Muscle of leg (tissue), 11 donors: ENCODE results near the gene COL5A2. TPM values are rescaled to one million over a fixed set of nuclear protein-coding genes. Genes with fewer than 3 reads are reported as not detected.
A peak's percentile ranks its signal among the peaks of the same experiment; 100 is the strongest.

ENCODE experiments used
- DNase-seq: peaks from one replicate; pipeline ENCODE4 v3.0.0; 2013
- H3K27ac ChIP-seq: one replicate; pipeline ENCODE4 v1.5.1; 2013; ENCODE audit warnings: mild to moderate bottlenecking, low read length, control low read depth
- H3K27me3 ChIP-seq: one replicate; pipeline ENCODE4 v1.6.1; 2013; ENCODE audit warnings: low read length; ENCODE audit not compliant: control insufficient read depth, insufficient read depth
- H3K36me3 ChIP-seq: one replicate; pipeline ENCODE4 v1.6.1; 2013; ENCODE audit warnings: low read length; ENCODE audit not compliant: control insufficient read depth, insufficient read depth
- H3K4me1 ChIP-seq: one replicate; pipeline ENCODE4 v1.6.1; 2013; ENCODE audit warnings: low read length; ENCODE audit not compliant: control insufficient read depth, insufficient read depth
- H3K4me3 ChIP-seq: one replicate; pipeline ENCODE4 v1.5.1; 2013; ENCODE audit warnings: low read length, control low read depth
- H3K9me3 ChIP-seq: replicated peaks from 2 replicates; pipeline ENCODE4 v1.6.1; 2013; ENCODE audit warnings: low read depth, low read length; ENCODE audit not compliant: control insufficient read depth
- WGBS: methylation state at CpG from one replicate; pipeline ENCODE4 v1.1.5; 2013; ENCODE audit warnings: missing lambda C conversion rate; ENCODE audit not compliant: insufficient coverage; 5-methylcytosine and 5-hydroxymethylcytosine counted together
- polyA plus RNA-seq, 8 donors: library from polyadenylated mRNA; unstranded; fragments of 120-200 nt; gene quantifications; one replicate each; pipeline versions ENCODE4 v1.2.1 to v1.2.3, GENCODE V29; 2013; ENCODE audit warnings: inconsistent platforms in 1 of 8, low replicate concordance in 1 of 8; ENCODE audit not compliant: insufficient read length in 8 of 8, insufficient read depth in 1 of 8
- total RNA-seq: library from RNA; stranded (reverse); fragments of 120-200 nt; gene quantifications from one replicate; pipeline ENCODE4 v1.2.4, GENCODE V29; 2013

COL5A2 gene
- total and polyA plus RNA-seq, 9 donors = 297 to 792 (median 487) TPM

DNA sequence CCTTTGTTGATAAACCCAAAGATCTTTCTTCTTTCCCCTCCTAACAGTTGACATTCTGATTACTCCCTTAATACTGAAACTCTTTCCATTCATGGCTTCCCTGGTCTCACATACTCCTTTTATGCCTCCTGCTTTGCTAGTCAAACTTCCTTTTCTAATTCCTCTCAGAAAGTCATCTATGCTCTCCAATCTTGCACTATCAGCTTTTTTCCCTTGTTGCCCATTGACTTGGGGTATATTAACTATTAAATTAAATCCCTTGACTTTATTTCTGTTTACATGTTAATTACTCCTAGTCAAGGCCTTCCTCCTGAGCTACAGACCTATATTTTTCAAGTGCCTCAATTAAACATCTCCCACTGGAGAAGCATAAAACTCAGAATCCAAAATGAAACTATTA is 3.6 kb upstream of the COL5A2 start:
- Histone ChIP-seq H3K9me3 (no peaks in the 10 kb centered on the region), H3K4me1 (peaks cover 2% of the 10 kb centered on the region), H3K36me3 (no peaks in the 10 kb centered on the region), H3K4me3 (no peak overlapping the region), H3K27me3 (no peaks in the 10 kb centered on the region), H3K27ac (no peak overlapping the region)
- no peak for DNase-seq

GRCh38 chr2:189181706-189182105 is 2.1 kb upstream of the COL5A2 start:
- H3K36me3 ChIP-seq = no peaks in the 10 kb centered on the region
- no peak overlapping the region for H3K4me3 ChIP-seq
- H3K27me3 ChIP-seq = no peaks in the 10 kb centered on the region
- H3K27ac ChIP-seq = no peak overlapping the region
- peaks cover 2% of the 10 kb centered on the region for H3K4me1 ChIP-seq
- no peak for DNase-seq
- no peaks in the 10 kb centered on the region for H3K9me3 ChIP-seq

- Histone ChIP-seq H3K27me3 (no peaks in the 10 kb centered on the region), H3K4me3 (peak overlapping the region; percentile 78), H3K9me3 (peaks cover 6% of the 10 kb centered on the region), H3K36me3 (no peaks in the 10 kb centered on the region), H3K4me1 (peaks cover 4% of the 10 kb centered on the region), H3K27ac (peak overlapping the region; percentile 97)
- peak; percentile 93 for DNase-seq
- WGBS = 0% methylated on average over 9 of the region's 14 CpGs
Measured at GRCh38 chr2:189178726-189179569, 613 bp downstream of the COL5A2 start.

- H3K9me3 ChIP-seq = peaks cover 6% of the 10 kb centered on the region
Measured at GRCh38 chr2:189178054-189178453, 1.5 kb downstream of the COL5A2 start.

DNA sequence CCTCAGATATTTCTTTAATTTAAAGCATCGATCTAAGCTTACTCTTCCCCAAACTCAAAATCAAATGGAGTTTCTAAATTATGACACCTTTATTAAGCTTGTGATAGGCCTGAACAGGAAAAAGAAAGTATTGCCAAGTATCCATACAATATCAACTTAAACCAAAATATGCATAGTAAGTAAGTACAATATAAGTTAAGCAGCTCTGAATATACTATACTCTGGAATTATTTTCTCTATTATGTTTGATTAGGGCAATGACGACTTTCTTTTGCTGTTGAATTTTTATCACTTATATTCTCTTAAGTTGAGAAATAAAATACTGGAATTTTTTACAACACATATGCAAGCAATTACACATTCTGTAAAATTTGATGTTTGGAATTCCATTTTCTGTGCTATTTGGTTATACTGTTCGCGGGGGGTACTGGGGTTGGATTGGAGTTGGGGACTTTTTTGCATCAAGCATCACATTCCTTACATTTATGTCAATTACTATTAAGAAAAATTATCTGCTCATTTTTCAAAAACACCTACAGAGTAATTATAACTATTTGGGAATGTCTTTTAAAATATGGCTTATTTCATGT is 2.2 kb downstream of the COL5A2 start:
- Histone ChIP-seq H3K27me3 (no peaks in the 10 kb centered on the region), H3K36me3 (no peaks in the 10 kb centered on the region), H3K27ac (peak overlapping the region; percentile 97), H3K4me1 (peaks cover 6% of the 10 kb centered on the region), H3K9me3 (peaks cover 6% of the 10 kb centered on the region), H3K4me3 (peak overlapping the region; percentile 78)
- WGBS = no CpG with 5 or more reads among the region's 4 CpGs
- DNase-seq = peak; percentile 58

More at GRCh38 chr2:189178054-189178453, 1.5 kb downstream of the COL5A2 start:
- H3K27ac ChIP-seq = peak overlapping the region; percentile 97
- H3K27me3 ChIP-seq = no peaks in the 10 kb centered on the region
- no peaks in the 10 kb centered on the region for H3K36me3 ChIP-seq
- DNase-seq = peak; percentile 75
- WGBS = no CpG with 5 or more reads among the region's 2 CpGs
- peak overlapping the region; percentile 78 for H3K4me3 ChIP-seq
- H3K4me1 ChIP-seq = peaks cover 4% of the 10 kb centered on the region

GRCh38 chr2:189176516-189176915 is 3.0 kb downstream of the COL5A2 start:
- Histone ChIP-seq H3K36me3 (no peaks in the 10 kb centered on the region), H3K4me1 (peaks cover 10% of the 10 kb centered on the region), H3K27ac (peak overlapping the region; percentile 97), H3K4me3 (peak overlapping the region; percentile 78), H3K9me3 (peaks cover 6% of the 10 kb centered on the region), H3K27me3 (no peaks in the 10 kb centered on the region)
- no peak for DNase-seq
- WGBS = 9% methylated on average over 2 of the region's 3 CpGs

DNA sequence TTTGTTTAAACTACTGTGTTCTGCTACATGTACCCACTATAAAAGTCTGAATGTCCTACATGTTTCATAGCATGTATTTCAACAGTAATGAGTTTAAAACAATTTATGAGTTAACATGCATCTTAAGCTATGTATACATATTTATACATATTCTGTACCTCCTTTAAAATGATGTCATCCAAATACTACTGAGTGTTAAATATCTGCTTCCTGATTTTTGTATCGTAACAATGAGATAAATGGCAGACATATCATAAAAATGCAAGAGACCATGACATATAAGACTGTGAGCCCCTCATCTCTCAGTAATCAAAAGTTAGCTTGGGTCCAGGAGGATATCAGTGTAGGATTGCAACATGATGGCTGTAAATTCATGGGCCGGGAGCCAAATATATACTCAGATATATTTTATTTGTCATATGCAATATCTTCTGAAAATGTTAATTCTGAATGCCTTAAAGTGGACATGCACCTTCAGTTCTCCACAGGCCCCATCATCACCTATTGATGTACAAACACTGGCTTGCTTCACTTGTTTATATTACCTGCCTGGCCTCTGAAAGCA is 3.6 kb downstream of the COL5A2 start:
- Histone ChIP-seq H3K9me3 (peaks cover 6% of the 10 kb centered on the region), H3K4me3 (peak overlapping the region; percentile 78), H3K4me1 (peaks cover 10% of the 10 kb centered on the region), H3K36me3 (no peaks in the 10 kb centered on the region), H3K27ac (peak overlapping the region; percentile 97), H3K27me3 (no peaks in the 10 kb centered on the region)
- no CpG with 5 or more reads among the region's 2 CpGs for WGBS
- peak; percentile 65 for DNase-seq

GRCh38 chr2:189171956-189172609 is 7.5 kb downstream of the COL5A2 start:
- Histone ChIP-seq H3K27ac (peak overlapping the region; percentile 52), H3K4me3 (no peak overlapping the region), H3K9me3 (peaks cover 6% of the 10 kb centered on the region), H3K36me3 (no peaks in the 10 kb centered on the region), H3K4me1 (peaks cover 11% of the 10 kb centered on the region), H3K27me3 (no peaks in the 10 kb centered on the region)
- WGBS = no CpG with 5 or more reads among the region's 1 CpG
- DNase-seq = no peak

DNA sequence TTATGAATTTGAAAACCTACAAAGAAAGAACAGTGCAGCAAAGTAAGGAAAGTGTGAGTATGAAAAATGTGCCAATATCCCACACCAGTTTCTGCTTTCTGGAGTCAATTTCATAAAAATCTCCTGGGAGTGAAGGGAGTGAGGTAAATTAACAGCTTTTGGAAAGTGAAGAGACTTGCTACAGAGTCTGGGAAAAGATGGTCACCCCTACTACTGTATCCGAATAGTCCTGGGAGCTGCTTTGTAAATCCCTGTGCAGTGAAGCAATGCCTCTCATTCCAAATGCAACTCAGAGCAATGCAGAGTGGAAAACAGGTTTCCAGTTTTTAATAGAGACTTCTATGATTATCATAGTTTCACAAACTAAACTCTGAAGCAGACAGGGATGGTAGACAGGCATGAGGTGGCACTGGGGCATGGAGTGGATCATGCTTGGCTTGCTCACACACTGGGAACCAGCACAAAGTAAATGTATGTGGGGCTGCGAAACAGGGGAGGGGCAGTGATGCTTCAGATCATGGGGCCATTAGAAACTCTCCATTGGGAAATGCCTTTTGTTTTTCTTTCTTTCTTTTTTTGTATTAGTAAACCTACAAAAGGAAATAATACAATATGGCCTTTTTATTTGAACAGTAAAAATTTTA is 10.6 kb downstream of the COL5A2 start:
- no CpG with 5 or more reads among the region's 2 CpGs for WGBS
- no peak overlapping the region for H3K4me3 ChIP-seq
- peak; percentile 70 for DNase-seq
- peaks cover 19% of the 10 kb centered on the region for H3K4me1 ChIP-seq
- no peaks in the 10 kb centered on the region for H3K27me3 ChIP-seq
- no peaks in the 10 kb centered on the region for H3K9me3 ChIP-seq
- no peaks in the 10 kb centered on the region for H3K36me3 ChIP-seq
- H3K27ac ChIP-seq = peak overlapping the region; percentile 47
